OCI-LY7 (cell line): ENCODE data around the gene MAGEF1. TPM values are rescaled to one million over a fixed set of nuclear protein-coding genes. Genes with fewer than 3 reads are reported as not detected.

Experiments
- BruUV-seq: library from RNA; stranded (reverse); fragments of 400-500 nt; replicated peaks from 2 replicates; lab custom pipeline; 2021; lab: Mats Ljungman, UMichigan
- CTCF ChIA-PET: fragments of 300-600 bp; sonication (Branson Sonifier 250); formaldehyde crosslinking; loops from one replicate; lab custom pipeline; 2022; ENCODE audit warnings: antibody characterized with exemption; ENCODE audit not compliant: unreplicated experiment; lab: Charles Lee
- POLR2A ChIA-PET: fragments of 300-600 bp; sonication (Branson Sonifier 250); formaldehyde crosslinking; loops from one replicate; lab custom pipeline; 2022; ENCODE audit warnings: antibody characterized with exemption; lab: Charles Lee
- DNase-seq: peaks from one replicate; pipeline ENCODE4 v3.0.0-alpha.2; 2015; ENCODE audit warnings: low spot score
- H2AFZ ChIP-seq: fragments of 200-600 bp; sonication (generic), shearing (Covaris generic); 2 replicates; pipeline ENCODE4 v1.6.1; 2014; ENCODE audit warnings: mild to moderate bottlenecking, antibody characterized with exemption, low read length, moderate library complexity
- H3K27ac ChIP-seq: fragments of 200-600 bp; sonication (generic); 2 replicates; pipeline ENCODE4 v1.5.1; 2014; ENCODE audit warnings: mixed run types, low read depth, mild to moderate bottlenecking, moderate library complexity, low read length, inconsistent platforms; ENCODE audit not compliant: poor library complexity, severe bottlenecking
- H3K36me3 ChIP-seq: fragments of 200-600 bp; sonication (generic); 2 replicates; pipeline ENCODE4 v1.6.1; 2014; ENCODE audit warnings: mild to moderate bottlenecking, antibody characterized with exemption, low read length, moderate library complexity, mixed read lengths; ENCODE audit not compliant: insufficient read depth
- H3K4me1 ChIP-seq: fragments of 200-600 bp; sonication (generic); 2 replicates; pipeline ENCODE4 v1.5.1; 2014; ENCODE audit warnings: mild to moderate bottlenecking, low read length; ENCODE audit not compliant: insufficient read depth, poor library complexity, severe bottlenecking
- H3K4me2 ChIP-seq: fragments of 200-600 bp; sonication (generic); 2 replicates; pipeline ENCODE4 v1.6.1; 2014; ENCODE audit warnings: mild to moderate bottlenecking, low read length
- H3K4me3 ChIP-seq: fragments of 200-600 bp; sonication (generic); 2 replicates; pipeline ENCODE4 v1.5.1; 2014; ENCODE audit warnings: mild to moderate bottlenecking, low read depth, low read length; ENCODE audit not compliant: poor library complexity, severe bottlenecking
- H3K79me2 ChIP-seq: fragments of 200-600 bp; sonication (generic); 2 replicates; pipeline ENCODE4 v1.6.1; 2016; ENCODE audit warnings: low read depth, mild to moderate bottlenecking, low read length, moderate library complexity, mixed read lengths; ENCODE audit not compliant: insufficient read depth
- H3K9me2 ChIP-seq: fragments of 200-600 bp; sonication (generic); 2 replicates; pipeline ENCODE4 v1.6.1; 2016; ENCODE audit warnings: mild to moderate bottlenecking, low read length, mixed read lengths; ENCODE audit not compliant: insufficient read depth
- H3K9me3 ChIP-seq: fragments of 200-600 bp; sonication (generic); 2 replicates; pipeline ENCODE4 v1.6.1; 2014; ENCODE audit warnings: mild to moderate bottlenecking, mixed run types, low read length, mixed read lengths
- H4K20me1 ChIP-seq: fragments of 200-600 bp; sonication (generic); 2 replicates; pipeline ENCODE4 v1.6.1; 2014; ENCODE audit warnings: mild to moderate bottlenecking, antibody characterized with exemption, low read length, moderate library complexity, mixed read lengths; ENCODE audit not compliant: insufficient read depth
- EZH2phosphoT487 ChIP-seq: fragments of 200-600 bp; sonication (generic); IDR thresholded peaks from 2 replicates; pipeline ENCODE4 v1.6.1; 2018; ENCODE audit warnings: low read depth, borderline replicate concordance, mild to moderate bottlenecking, mixed run types, antibody characterized with exemption, low read length, moderate library complexity, mixed read lengths
- intact Hi-C: fragments of 100-400 bp; cut with micrococcal nuclease; formaldehyde crosslinking; loops from one replicate; pipeline ENCODE4 v1.10.0; 2022; ENCODE audit not compliant: unreplicated experiment
- total RNA-seq, 2 experiments: library from RNA; depleted of rRNA in 1 of 2; stranded (reverse); fragments of >200 nt in 1 of 2; shearing (Covaris generic) in 1 of 2; gene quantifications; 2 replicates each; pipeline ENCODE4 v1.2.3, GENCODE V29; 2014 to 2022
- TF ChIP-seq, protein P1 (sequence below): fragments of 200-600 bp; sonication (generic); conservative IDR thresholded peaks from 2 replicates; pipeline ENCODE4 v1.5.1; 2014; ENCODE audit warnings: mild to moderate bottlenecking, antibody characterized with exemption, low read length, moderate library complexity, mixed read lengths

Gene MAGEF1
- total RNA-seq, 2 experiments from 2014 or later, result 29.2 to 47.8 TPM

DNA sequence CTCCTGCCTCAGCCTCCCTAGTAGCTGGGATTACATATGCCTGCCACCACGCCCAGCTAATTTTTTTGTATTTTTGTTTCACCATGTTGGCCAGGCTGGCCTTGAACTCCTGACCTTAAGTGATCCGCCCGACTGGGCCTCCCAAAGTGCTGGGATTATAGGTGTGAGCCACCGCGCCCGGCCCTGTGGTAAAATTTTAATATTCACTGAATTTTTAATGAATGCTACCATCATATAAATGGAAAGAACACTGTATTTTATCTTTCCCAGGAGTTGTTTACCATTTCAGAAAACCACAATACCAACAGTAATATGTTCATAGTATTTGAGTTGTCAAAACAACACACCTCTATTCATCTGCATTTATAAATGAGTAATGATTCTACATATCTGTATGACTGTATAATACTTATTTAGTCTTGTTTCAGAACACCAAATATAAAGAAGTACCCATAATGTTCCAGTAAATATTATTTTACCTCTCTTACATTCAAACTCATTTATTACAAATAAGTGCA lies 16.2 kb upstream of the MAGEF1 start:
- POLR2A ChIA-PET, result no interaction called here

DNA sequence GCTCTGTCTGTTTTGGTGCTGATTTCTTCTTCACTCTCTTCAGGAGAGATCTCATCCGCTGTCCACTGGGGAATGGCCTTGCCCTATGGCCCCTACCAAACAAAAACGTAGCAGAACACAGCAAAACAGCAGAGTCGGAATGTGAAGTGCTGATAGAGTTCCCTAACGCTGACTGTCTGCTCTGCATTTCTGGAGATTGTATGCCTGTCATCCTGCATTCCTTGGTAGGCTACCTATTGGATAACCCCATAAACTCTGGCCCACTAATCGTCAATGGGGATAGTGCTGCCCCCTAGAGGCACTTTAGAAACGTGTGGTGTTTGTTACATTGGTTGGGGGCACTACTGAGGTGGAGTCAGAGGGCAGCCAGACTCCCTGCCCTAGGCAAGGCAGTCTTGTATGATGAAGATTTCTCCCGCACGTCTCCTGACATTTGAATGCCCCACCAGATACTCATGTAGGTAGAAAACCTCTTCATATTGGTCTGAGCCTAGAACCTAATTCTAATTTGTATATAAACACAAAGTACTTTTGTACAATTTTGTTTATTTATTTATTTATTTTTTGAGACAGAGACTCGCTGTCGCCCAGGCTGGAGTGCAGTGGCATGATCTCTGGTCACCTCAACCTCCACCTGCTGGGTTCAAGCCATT lies 15.6 kb upstream of the MAGEF1 start:
- no peak overlapping the region for H3K4me2 ChIP-seq
- H2AFZ ChIP-seq, result no peak overlapping the region
- ChIA-PET CTCF (no interaction called here), POLR2A (no interaction called here)
- no peak overlapping the region for H3K27ac ChIP-seq
- H3K9me2 ChIP-seq, result no peaks in the 10 kb centered on the region
- intact Hi-C loops, result loop anchor here (1.0 kb wide), 1 partner anchor 166 kb away; the partner anchor contains the start of gene EPHB3
- H3K36me3 ChIP-seq, result no peaks in the 10 kb centered on the region
- H4K20me1 ChIP-seq, result no peaks in the 10 kb centered on the region
- peak; percentile 62 for DNase-seq
- no peak overlapping the region for H3K4me3 ChIP-seq
- BruUV-seq, result no TSS peak
- no peak for TF ChIP-seq EZH2phosphoT487
- TF ChIP-seq, protein P1, sequence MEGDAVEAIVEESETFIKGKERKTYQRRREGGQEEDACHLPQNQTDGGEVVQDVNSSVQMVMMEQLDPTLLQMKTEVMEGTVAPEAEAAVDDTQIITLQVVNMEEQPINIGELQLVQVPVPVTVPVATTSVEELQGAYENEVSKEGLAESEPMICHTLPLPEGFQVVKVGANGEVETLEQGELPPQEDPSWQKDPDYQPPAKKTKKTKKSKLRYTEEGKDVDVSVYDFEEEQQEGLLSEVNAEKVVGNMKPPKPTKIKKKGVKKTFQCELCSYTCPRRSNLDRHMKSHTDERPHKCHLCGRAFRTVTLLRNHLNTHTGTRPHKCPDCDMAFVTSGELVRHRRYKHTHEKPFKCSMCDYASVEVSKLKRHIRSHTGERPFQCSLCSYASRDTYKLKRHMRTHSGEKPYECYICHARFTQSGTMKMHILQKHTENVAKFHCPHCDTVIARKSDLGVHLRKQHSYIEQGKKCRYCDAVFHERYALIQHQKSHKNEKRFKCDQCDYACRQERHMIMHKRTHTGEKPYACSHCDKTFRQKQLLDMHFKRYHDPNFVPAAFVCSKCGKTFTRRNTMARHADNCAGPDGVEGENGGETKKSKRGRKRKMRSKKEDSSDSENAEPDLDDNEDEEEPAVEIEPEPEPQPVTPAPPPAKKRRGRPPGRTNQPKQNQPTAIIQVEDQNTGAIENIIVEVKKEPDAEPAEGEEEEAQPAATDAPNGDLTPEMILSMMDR, result peak; percentile 84
- H3K4me1 ChIP-seq, result no peaks in the 10 kb centered on the region
- no peaks in the 10 kb centered on the region for H3K79me2 ChIP-seq
- H3K9me3 ChIP-seq, result no peaks in the 10 kb centered on the region

More for the DNA sequence above, 16.2 kb upstream of the MAGEF1 start:
- Histone ChIP-seq H3K27ac (no peak overlapping the region), H3K9me2 (no peaks in the 10 kb centered on the region), H3K36me3 (no peaks in the 10 kb centered on the region), H3K4me1 (no peaks in the 10 kb centered on the region), H3K79me2 (no peaks in the 10 kb centered on the region), H3K9me3 (no peaks in the 10 kb centered on the region), H4K20me1 (no peaks in the 10 kb centered on the region), H2AFZ (no peak overlapping the region), H3K4me2 (no peak overlapping the region), H3K4me3 (no peak overlapping the region)
- CTCF ChIA-PET, result no interaction called here
- DNase-seq, result no peak
- TF ChIP-seq, protein P1, result no peak
- no peak for TF ChIP-seq EZH2phosphoT487
- no TSS peak for BruUV-seq
- intact Hi-C loops, result no loop called here

DNA sequence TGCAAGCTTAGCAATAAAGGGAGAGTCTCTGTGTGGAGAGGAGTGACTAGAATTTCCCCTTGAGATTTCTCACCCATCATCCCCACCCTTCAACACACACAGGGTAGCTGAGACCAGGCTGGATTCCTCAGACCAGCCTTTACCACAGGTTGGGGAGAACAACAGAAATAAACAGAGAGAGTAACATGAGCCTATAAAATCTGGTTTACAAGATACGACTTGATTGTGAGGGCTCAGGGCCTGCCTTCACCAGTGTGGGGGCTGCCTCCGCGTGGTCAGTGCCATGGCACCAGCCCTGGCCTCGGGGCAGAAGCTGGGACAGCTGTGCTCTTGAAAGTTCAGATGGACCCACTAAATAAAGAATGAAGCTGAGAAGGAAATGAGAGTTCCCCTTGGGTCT lies 14.6 kb upstream of the MAGEF1 start:
- H3K9me2 ChIP-seq, result no peaks in the 10 kb centered on the region
- no peaks in the 10 kb centered on the region for H4K20me1 ChIP-seq
- no peak overlapping the region for H3K4me3 ChIP-seq
- H3K36me3 ChIP-seq, result no peaks in the 10 kb centered on the region
- no peak overlapping the region for H3K27ac ChIP-seq
- H2AFZ ChIP-seq, result no peak overlapping the region
- intact Hi-C loops, result no loop called here
- no peak overlapping the region for H3K4me2 ChIP-seq
- H3K4me1 ChIP-seq, result no peaks in the 10 kb centered on the region
- BruUV-seq, result no TSS peak
- no peak for DNase-seq
- TF ChIP-seq, protein P1, result no peak
- no peak for TF ChIP-seq EZH2phosphoT487
- H3K9me3 ChIP-seq, result no peaks in the 10 kb centered on the region
- POLR2A ChIA-PET, result no interaction called here
- CTCF ChIA-PET, result no interaction called here
- H3K79me2 ChIP-seq, result no peaks in the 10 kb centered on the region
